HUES6 (cell line): ENCODE results near the gene BDNF.

ENCODE experiments used
- H3K27ac ChIP-seq: 2 replicates; pipeline ENCODE4 v1.7.0; 2013; ENCODE audit warnings: low read depth, mild to moderate bottlenecking, low read length, inconsistent platforms
- H3K27me3 ChIP-seq: 2 replicates; pipeline ENCODE4 v1.6.1; 2013; ENCODE audit warnings: low read length; ENCODE audit not compliant: control insufficient read depth, insufficient read depth
- H3K36me3 ChIP-seq: 2 replicates; pipeline ENCODE4 v1.6.1; 2013; ENCODE audit warnings: low read length; ENCODE audit not compliant: control insufficient read depth, insufficient read depth
- H3K4me1 ChIP-seq: 2 replicates; pipeline ENCODE4 v1.6.1; 2013; ENCODE audit warnings: low read length; ENCODE audit not compliant: control insufficient read depth, insufficient read depth
- H3K4me3 ChIP-seq: 2 replicates; pipeline ENCODE4 v1.5.1; 2013; ENCODE audit warnings: low read depth, low read length
- H3K9ac ChIP-seq: one replicate; pipeline ENCODE4 v1.6.1; 2013; ENCODE audit warnings: mild to moderate bottlenecking, low read length
- H3K9me3 ChIP-seq: 2 replicates; pipeline ENCODE4 v1.6.1; 2013; ENCODE audit warnings: low read depth, low read length; ENCODE audit not compliant: control insufficient read depth, insufficient read depth

Gene BDNF

GRCh38 chr11:27705873-27706820 is 5.9 kb upstream of the BDNF start:
- Histone ChIP-seq H3K4me3 (no peak overlapping the region), H3K4me1 (peaks cover 32% of the 10 kb centered on the region), H3K27me3 (peaks cover 31% of the 10 kb centered on the region), H3K27ac (no peak overlapping the region), H3K36me3 (no peaks in the 10 kb centered on the region), H3K9ac (no peak overlapping the region), H3K9me3 (no peaks in the 10 kb centered on the region)

DNA sequence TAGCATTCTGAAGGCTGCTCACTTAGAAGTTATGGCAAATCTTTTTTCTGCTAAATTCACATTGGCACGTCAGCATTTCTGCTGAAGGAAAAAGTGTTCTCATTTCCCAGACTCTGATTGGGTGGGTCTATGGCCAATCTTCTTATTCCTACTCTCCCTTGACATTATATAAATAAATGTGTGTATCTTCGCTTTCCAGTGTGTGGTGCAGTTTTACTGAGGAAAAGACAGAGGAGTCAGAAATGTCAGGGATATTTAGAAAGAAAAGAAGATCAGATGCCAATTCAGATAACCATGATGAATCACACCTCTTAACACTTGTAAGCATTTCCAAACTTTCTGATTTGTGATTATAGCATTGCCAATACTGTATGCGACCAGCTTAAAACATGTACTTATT is 3.2 kb upstream of the BDNF start:
- no peak overlapping the region for H3K9ac ChIP-seq
- H3K27ac ChIP-seq = no peak overlapping the region
- peaks cover 46% of the 10 kb centered on the region for H3K27me3 ChIP-seq
- no peak overlapping the region for H3K4me3 ChIP-seq
- no peaks in the 10 kb centered on the region for H3K9me3 ChIP-seq
- H3K36me3 ChIP-seq = no peaks in the 10 kb centered on the region
- H3K4me1 ChIP-seq = peaks cover 34% of the 10 kb centered on the region

DNA sequence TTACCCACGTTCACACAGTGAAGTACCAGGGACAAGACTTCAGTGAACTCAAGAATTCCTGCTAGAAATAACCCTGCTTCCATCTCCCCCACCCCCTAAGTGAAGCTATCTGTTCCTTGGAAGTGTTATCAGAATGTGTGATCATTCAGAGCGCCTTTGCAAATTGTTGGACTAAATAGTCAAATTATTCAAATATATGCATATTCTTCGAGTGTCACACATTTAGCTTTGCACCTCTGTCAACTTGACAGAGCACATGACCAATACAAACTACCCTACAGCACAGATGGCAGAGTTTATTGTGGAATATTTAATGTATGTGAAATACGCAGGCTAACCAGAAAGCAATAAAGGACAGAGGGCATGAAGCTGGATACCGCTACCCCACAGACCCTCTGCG is 2.6 kb upstream of the BDNF start:
- Histone ChIP-seq H3K27me3 (peaks cover 46% of the 10 kb centered on the region), H3K36me3 (no peaks in the 10 kb centered on the region), H3K4me3 (no peak overlapping the region), H3K9ac (no peak overlapping the region), H3K27ac (no peak overlapping the region), H3K4me1 (peaks cover 40% of the 10 kb centered on the region), H3K9me3 (no peaks in the 10 kb centered on the region)

GRCh38 chr11:27701355-27702105 is 1.3 kb upstream of the BDNF start:
- H3K27ac ChIP-seq = no peak overlapping the region

GRCh38 chr11:27699926-27700350 is 317 bp downstream of the BDNF start:
- H3K9me3 ChIP-seq = no peaks in the 10 kb centered on the region
- peak overlapping the region; percentile 69 for H3K4me3 ChIP-seq
- H3K27me3 ChIP-seq = peaks cover 46% of the 10 kb centered on the region
- peaks cover 61% of the 10 kb centered on the region for H3K4me1 ChIP-seq
- no peaks in the 10 kb centered on the region for H3K36me3 ChIP-seq
- no peak overlapping the region for H3K27ac ChIP-seq
- H3K9ac ChIP-seq = peak overlapping the region; percentile 9

More at GRCh38 chr11:27701355-27702105, 1.3 kb upstream of the BDNF start:
- peaks cover 46% of the 10 kb centered on the region for H3K27me3 ChIP-seq
- no peak overlapping the region for H3K9ac ChIP-seq
- no peaks in the 10 kb centered on the region for H3K9me3 ChIP-seq
- peak overlapping the region; percentile 69 for H3K4me3 ChIP-seq
- no peaks in the 10 kb centered on the region for H3K36me3 ChIP-seq
- H3K4me1 ChIP-seq = peaks cover 53% of the 10 kb centered on the region

DNA sequence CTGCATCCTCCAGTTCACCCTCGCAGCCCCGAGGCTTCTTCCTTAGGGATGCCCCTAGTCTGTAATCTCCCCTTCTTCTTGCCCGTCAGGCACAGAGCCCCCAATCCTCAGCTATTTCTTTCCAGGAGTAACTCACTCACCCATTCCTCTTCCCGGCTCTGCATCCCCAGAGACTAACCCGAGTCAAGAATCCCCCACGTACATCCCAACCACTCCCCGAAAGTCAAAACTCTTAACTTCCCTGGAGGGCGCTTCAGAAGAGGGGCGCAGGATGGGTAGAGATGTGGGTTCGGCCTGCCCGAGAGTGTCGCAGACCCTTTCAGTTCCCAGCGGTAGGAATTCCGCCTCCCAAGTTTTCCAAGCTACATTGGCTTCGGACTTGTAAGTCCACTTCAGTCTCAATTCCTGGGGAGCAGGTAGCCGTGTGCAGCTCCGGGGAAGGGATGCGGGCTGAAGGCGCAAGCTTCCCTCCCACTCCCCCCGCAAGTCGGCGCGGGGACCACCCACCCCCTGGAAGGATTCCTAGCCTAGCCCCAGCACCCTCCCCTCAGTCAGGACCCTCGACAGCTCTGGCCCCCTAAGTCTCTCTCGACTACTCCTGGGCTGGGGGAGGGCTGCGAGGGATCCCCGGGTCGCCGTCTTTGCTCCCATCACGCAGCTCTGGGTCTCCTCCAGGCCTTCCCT is 871 bp downstream of the BDNF start:
- peak overlapping the region; percentile 9 for H3K9ac ChIP-seq
- H3K9me3 ChIP-seq = no peaks in the 10 kb centered on the region
- H3K36me3 ChIP-seq = no peaks in the 10 kb centered on the region
- peak overlapping the region; percentile 69 for H3K4me3 ChIP-seq
- peaks cover 62% of the 10 kb centered on the region for H3K4me1 ChIP-seq
- no peak overlapping the region for H3K27ac ChIP-seq
- peaks cover 46% of the 10 kb centered on the region for H3K27me3 ChIP-seq

- Histone ChIP-seq H3K9me3 (no peaks in the 10 kb centered on the region), H3K4me3 (peak overlapping the region; percentile 79), H3K27ac (peak overlapping the region; percentile 15; the same call in 1 of the 2 replicates), H3K9ac (peak overlapping the region; percentile 72), H3K4me1 (peaks cover 62% of the 10 kb centered on the region), H3K27me3 (peaks cover 46% of the 10 kb centered on the region), H3K36me3 (no peaks in the 10 kb centered on the region)
Measured at GRCh38 chr11:27698872-27699241, 1.4 kb downstream of the BDNF start.

DNA sequence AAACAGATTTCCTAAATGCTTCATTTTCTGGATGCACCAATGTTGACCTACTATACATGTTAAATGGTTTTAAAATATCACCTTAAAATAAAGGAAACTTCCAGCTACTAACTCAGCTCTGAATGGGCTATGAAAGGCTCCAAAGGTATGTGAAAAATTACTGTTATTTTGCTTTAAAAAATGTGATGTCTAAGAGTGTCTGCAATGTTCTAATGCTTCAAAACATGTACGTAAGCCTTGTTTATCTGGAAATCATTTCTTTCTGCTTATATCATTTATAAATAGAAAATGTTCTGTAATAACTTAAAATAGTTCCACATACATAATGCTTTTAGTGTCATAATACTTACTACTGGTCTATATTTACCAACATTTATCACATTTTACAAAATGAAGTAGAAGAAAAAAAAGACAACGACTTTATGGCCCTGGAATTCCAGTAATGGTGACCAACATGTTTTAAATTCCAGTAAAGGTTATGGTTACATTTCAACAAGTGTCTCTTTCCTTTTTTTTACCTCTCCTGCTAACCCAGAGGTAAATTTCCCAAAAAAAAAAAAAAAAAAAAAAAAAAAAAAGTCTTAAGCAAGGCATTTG is 2.5 kb downstream of the BDNF start:
- Histone ChIP-seq H3K4me1 (peaks cover 57% of the 10 kb centered on the region), H3K27ac (no peak overlapping the region), H3K4me3 (peak overlapping the region; percentile 79)

DNA sequence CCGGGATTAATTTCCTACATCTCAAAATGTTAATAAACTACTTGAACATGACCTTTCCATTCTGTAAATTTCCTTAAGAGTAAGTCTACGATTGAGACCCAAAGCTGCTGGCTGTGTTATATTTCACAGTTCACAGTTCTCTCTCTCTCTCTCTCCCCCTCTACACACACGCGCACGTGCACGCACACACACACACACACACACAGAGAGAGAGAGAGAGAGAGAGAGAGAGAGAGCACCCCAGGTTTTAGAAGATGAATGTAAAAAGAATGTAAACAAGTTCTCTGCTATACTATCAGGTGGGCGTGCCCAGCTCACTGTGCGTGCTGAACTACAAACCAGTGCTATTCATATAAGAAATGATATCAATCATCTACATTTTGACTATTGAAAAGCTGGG is 3.3 kb downstream of the BDNF start:
- Histone ChIP-seq H3K4me3 (peak overlapping the region; percentile 79), H3K9me3 (no peaks in the 10 kb centered on the region), H3K4me1 (peaks cover 49% of the 10 kb centered on the region), H3K9ac (peak overlapping the region; percentile 17), H3K27me3 (peaks cover 28% of the 10 kb centered on the region), H3K27ac (peak overlapping the region; percentile 30; the same call in 1 of the 2 replicates), H3K36me3 (no peaks in the 10 kb centered on the region)

More for the DNA sequence above, 2.5 kb downstream of the BDNF start:
- no peaks in the 10 kb centered on the region for H3K9me3 ChIP-seq
- H3K9ac ChIP-seq = no peak overlapping the region
- peaks cover 36% of the 10 kb centered on the region for H3K27me3 ChIP-seq
- H3K36me3 ChIP-seq = no peaks in the 10 kb centered on the region

GRCh38 chr11:27696115-27696514 is 4.1 kb downstream of the BDNF start:
- Histone ChIP-seq H3K4me3 (peak overlapping the region; percentile 79), H3K27me3 (peaks cover 20% of the 10 kb centered on the region), H3K9me3 (no peaks in the 10 kb centered on the region), H3K4me1 (peaks cover 43% of the 10 kb centered on the region), H3K36me3 (no peaks in the 10 kb centered on the region), H3K9ac (peak overlapping the region; percentile 17), H3K27ac (peak overlapping the region; percentile 30; the same call in 1 of the 2 replicates)
